Eye (tissue), 1 donor: Measurements from ENCODE around the gene CRMP1.
A peak's percentile ranks its signal among the peaks of the same experiment; 100 is the strongest.
"Not testable (repeated sequence)": the region's sequence is repeated elsewhere in the genome, so short reads cannot be mapped to it uniquely, and the experiment has no call there.

Source experiments
- DNase-seq: peaks from one replicate; pipeline ENCODE4 v3.0.0-alpha.2; 2015

Gene CRMP1

DNA sequence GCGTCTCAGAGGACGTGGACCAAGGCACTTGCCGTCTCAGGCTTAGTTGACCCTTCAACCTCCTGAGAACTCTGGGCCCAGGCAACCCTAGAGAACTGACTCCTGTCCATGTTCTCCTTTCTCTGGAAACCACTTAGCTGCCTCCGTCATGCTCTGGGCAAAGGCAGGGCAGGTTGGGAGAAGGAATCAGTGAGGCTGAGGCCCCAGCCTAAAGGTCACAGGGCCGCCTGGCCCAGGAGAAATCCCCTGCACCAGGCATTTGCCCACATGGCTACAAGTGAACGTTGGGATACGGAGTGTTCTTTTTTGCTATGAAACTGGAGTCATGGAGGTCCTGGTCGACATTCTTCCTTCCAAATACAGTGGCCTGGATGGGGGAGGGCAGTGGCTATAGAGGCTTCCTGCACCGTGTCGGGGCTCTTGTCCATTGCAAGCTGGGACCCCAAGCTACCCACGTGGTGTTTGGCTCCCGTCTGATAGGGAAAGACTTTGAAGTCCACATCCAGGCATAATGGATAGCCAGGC is 76.0 kb downstream of the CRMP1 start:
- DNase-seq: no peak

DNA sequence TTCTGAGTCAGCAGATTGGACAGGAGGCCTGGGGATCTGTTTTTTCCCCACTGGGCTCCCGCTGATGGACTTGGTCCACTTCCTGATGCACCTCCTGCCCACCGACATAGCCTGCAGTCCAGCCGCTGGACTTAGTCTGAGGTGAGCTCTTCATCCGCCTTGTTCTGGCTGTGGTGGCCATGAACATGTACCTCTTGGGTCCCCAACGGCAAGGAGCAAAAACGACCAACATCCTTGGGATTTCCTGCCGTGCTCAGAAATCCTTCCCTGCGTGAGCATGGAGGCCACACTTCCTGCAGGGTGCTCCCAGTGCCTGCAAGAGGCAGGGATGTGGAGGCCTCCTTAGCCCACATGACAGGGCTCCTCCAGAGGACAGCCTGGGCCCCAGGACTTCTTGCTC is 76.8 kb downstream of the CRMP1 start:
- no peak for DNase-seq

DNA sequence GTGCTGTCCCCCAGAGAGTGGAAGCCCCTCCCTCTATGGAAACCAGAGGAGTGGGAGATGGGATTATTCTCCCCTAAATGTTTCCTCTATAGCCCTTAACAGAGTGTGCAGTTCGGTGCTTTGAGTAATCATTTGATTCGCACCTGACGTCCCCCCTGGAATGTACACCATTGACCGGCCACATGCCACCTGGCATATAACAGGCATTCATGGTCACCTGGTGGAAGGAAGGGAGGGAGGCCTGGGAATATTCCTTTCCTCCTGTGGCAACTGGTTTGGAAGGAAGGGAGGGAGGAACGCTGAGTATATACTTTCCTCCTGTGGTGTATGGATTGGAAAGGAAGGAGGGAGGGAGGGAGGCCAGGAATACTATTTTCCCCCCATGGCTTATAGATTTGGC is 77.2 kb downstream of the CRMP1 start:
- no peak for DNase-seq

DNA sequence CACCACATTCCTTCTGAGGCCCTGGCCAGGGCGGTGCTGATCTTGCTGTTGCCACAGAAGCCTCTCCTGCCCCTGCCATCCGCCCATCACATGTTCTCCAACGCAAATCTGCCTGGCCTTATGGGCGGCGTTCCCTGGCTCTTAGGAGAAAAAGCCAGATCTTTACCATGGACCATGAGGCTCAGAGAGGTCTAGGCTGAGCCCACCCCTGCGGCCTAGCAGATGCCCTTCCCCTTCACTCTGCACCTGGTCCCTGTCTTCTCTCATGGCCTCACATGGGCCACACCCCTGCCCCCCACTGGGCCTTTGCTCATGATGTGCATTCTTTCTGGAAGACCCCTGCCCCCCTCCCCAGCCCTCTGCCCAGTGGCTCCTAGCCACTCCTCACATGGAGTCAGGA is 78.5 kb downstream of the CRMP1 start:
- DNase-seq: no peak

DNA sequence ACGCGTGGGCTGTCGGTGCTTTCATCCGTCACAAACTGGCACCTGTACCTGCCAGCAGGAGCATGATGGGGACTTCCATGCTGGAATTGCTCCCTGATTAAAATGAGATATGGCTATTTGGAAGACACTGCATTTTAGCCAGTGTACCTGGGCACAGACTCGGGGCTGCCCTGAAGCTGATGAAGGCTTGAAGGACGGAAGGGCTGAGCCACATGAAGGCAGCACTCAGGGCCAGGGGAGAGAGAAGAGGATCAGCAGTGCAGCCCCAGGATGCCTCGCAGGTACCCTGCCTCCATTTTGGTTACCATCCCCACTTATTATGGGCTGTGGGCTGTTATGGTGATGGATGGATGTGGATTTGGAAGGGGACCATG is 79.0 kb downstream of the CRMP1 start:
- no peak for DNase-seq

DNA sequence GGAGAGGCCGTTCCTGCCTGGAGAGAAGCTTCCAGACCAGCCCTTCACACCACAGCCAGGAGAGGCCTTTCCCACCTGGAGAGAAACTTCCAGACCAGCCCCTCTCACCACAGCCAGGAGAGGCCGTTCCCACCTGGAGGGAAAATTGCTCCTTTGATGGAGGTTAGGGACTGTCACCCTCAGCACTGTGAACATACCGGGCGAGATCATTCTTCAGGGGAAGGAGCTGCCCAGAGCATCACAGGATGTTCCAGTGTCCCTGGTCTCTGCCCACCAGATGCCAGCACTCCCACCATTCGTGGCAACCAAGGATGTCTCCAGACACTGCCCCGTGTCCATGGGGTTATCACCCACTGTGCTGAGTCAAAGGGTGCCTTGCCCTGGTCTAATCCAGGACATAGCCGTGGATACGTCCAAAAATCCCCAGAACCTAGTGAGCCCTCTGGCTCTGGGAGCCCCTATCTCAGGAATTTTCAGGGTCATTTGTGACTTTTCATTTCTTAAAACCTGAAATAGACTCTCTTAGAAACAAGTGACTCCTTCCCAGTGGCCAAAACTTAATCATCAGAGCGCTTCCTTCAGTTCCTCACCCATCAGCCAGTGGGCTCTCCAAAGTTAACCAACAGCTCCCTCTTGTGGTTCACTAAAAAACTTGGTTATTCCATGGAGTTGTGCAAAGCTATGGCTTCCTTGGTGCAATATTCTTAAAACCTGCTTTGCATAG is 80.2 kb downstream of the CRMP1 start:
- DNase-seq: peak; percentile 89

DNA sequence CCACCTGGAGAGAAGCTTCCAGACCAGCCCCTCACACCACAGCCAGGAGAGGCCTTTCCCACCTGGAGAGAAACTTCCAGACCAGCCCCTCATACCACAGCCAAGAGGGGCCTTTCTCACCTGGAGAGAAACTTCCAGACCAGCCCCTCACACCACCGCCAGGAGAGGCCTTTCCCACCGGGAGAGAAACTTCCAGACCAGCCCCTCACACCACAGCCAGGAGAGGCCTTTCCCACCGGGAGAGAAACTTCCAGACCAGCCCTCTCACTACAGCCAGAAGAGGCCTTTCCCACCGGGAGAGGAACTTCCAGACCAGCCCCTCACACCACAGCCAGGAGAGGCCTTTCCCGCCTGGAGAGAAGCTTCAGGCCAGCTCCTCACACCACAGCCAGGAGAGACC is 80.8 kb downstream of the CRMP1 start:
- DNase-seq: not testable (repeated sequence)

DNA sequence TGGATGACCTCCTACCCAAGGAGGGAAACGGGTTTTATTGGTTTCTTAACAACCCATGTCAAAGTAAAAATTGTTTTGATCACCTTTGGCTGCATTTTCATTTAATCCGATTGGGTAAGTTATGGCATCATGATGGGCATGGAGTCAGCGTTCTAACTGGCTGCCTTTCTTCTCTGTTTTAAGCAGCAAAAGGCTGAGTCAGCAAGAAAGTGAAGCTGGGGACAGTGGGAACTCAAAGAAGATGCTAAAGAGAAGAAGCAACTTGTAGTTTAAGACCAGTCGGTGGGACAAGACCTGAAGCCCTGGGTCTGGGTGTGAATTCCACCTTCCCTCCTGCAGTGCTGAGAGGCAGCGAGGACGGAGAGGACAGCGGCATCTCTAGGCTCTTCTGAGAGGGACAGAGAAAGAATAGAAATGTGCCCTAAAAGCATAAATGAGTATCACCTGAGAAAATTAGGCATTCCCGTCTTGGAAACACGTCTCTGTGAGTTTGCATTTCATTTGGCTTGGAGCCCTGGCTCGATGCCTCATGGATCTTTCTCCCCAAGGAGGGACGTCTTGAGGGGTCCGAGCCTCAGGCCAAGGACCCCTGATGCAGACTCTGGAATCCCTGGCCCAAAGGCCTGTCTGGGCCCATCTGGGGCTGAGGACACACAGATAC is 82.0 kb downstream of the CRMP1 start:
- no peak for DNase-seq

DNA sequence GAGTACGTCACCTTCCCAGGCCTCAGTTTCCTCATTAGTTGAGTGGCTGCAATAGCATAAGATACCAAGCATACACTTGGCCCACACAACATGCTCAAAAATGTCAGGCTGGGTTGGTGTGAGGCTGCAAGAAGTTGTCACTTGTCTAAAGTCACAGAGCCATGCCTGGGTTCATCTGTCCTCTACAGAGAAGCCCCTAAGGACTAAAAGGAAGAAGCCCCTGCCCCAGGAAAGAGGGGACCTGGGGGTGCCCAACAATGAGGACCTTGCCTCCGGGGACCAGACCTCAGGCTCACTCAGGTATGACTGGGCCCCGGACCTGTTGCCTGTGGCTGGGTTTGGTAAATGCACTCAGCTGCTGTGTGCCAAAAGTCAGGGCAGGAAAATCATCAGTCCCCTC is 82.7 kb downstream of the CRMP1 start:
- DNase-seq: no peak

DNA sequence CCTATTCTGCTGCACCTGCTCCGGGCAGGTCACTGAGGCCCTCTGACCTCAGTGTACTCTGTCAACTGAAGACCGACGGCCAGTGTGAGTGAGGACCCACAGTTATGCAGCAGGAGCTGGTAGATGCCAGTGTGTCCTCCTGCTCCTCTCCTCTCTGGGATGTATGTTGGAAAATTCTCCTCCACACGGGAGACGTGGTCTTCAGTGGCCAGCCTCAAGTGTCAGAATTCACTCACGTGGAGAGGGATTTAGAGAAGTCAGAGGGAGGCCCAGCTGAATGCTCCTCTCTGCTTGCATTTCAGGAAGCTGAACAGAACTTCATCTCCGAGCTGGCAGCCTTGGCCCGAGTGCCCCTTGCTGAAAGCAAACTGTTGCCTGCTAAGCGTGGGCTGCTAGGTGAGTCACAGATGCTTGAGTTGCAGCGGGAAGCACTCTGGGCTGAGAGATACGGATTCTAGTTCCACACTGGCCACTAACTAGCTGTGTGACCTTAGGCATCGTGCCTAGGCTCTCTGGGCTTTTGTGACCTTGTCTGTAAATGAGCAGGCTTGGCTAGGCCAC is 83.6 kb downstream of the CRMP1 start:
- DNase-seq: no peak

DNA sequence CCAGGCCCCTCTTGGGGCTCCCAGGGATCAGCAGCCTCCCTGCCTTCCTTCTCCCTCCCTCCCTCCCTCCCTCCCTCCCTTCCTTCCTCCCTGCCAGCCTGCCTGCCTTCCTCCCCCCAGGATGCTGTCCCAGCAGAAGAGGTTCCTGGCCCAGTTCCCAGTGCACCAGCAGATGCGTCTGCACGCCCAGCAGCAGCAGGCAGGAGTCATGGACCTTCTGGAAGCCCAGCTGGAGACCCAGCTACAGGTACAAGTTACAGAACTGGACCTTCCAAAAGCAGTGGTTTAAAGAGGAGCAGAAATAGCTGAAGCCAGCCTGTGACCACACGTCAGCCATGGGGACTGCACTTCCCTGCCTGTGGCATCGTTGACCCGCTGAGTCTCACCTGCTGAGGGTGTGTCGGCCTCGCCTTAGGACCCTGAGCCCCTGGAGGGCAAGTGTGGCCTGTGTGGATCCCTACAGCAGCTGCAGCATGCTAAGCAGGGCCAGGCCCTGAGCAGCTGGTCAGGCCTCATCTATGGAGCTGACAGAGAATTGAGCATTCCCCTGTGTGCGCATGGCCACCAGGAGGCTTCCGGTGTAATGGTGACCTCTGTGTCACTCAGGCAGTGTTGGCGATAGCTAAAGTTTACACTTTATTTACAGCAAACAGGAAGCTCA is 84.7 kb downstream of the CRMP1 start:
- no peak for DNase-seq

DNA sequence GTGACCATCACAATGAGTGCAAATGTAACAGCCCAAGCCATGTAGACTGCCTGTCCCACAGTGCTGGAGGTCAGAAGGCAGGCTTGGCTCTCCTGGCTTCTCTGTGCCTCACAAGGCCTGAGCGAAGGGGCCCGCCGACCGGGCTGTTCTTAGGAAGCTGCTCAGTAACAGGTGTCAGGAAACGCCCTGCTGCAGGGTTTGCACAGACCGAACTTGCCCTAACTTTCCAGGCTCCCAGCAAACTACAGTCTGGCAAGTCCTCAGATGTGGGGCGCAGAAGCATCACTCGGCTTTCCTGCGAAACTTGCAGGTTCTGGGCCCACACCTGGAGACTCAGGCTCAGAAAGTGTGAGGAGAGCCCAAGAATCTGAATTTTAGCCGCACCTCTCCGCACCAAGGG is 87.6 kb downstream of the CRMP1 start:
- no peak for DNase-seq

DNA sequence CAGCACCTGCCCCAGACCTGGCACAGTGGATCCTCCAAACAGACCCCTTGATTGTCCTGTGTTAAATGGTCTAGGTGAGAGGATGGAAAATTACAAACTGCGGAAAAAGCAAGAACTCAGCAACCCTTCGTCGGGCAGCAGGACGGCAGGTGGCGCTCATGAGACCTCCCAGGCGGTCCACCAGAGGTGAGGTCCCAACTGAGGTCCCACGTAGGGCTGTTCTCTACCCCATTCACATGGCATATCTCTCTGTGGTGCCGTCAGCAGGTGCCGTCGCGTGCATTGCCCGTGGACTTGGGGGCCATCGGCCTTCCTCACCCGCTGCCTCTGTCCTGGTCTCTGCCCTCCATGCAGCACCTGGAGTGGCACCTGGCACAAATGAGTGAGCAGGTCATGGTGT is 88.2 kb downstream of the CRMP1 start:
- DNase-seq: no peak

DNA sequence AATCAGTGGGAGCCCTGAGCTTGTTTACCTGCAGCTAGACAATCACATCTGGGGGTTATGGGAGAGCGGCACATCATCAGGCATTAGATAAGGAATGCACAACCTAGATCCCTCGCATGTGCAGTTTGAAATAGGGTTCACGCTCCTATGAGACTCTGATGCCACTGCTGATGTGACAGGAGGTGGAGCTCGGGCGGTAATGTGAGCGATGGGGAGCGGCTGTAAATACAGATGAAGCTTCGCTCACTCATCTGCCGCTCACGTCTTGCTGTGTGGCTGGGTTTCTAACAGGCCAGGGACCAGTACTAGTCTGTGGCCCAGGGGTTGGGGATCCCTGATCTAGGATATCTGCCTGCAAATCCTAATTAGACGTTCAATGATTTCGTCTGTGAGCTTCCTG is 90.3 kb downstream of the CRMP1 start:
- no peak for DNase-seq

DNA sequence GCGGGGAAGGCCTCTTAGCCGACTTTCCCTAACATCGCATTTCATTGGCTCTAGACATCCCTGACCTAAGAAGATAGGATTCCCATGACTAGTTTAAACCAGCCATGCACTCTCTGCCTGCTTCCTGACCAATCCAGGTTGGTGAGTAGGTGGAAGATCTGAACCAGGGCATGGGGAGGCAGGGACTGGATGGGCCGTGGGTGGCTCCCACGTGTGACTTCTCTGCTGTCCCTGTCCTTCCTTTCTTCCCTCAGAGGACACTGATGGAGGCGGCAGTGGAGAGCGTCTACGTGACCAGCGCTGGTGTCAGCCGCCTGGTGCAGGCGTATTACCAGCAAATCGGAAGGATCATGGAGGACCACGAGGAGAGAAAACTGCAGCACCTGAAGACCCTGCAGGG is 91.2 kb downstream of the CRMP1 start:
- no peak for DNase-seq

DNA sequence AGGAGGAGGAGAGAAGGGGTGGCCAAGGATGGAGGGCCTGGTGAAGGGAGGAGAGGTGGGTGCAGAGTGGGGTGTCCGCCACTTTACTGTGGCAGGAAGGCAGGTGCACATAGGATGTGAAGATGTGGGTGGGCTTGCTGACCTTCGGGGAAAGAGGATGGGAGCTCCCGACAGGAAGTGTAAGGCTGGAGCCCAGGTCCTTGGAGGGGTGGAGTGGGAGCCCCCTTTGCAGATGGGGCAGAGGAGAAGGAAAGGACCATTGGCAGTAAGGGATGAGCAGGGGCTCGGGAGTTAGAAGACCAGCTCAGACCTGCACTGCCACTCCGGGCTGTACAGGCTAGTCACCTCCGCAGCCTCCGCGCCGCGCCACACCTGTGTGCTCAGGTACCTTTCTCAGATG is 92.4 kb downstream of the CRMP1 start:
- DNase-seq: no peak

DNA sequence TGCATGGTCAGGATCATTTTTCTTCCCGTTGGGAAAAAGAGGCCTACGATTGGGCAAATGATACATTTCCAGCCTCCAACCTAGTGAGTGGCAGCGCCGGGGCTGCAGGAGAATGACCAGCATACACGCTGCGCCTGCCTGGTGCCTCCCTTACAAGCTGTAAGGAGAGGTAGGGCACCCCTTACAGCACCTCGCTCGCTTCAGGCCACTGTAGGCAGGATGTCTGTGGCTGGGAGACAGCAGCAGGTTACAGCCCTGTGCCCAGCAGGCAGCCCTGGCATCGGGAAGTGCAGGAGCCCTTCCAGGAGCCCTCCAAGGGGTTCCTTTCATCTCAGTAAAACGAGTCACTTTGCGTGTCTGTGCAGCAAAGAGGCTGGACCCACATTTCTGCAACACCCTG is 93.5 kb downstream of the CRMP1 start:
- DNase-seq: no peak

DNA sequence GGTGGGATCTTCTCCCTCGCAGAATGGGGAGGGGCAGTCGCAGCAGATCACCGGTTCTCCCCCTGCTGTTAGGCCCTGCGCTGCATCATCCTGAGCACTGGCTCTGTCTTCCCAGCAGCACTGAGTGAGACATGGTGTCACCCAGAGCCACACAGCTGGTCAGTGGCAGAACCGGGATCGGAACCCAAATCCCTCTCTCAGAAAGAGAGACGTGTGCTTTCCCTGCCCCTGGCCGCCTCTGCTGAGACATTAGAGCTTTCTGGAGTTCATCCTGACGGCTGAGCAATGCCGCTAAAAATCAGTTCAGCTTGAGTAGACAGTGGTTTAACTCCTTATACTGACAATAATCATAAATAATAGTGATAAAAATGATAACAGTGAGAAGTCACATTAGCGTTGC is 93.9 kb downstream of the CRMP1 start:
- DNase-seq: no peak

DNA sequence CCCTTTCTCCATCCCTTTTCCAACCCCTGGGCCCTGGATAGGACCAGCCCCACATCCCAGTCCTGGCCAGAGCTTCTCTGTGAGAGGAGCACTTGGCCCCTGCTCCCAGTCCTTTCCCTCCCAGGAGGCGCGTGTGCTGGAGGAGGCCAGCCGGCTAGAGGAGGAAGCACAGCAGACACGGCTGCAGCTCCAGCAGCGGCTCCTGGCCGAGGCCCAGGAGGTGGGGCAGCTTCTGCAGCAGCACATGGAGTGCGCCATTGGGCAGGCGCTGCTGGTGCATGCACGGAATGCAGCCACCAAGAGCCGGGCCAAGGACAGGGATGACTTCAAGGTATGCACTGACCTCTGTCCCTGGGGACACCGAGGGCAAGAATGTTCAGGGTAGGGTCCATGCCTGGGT is 94.4 kb downstream of the CRMP1 start:
- no peak for DNase-seq

DNA sequence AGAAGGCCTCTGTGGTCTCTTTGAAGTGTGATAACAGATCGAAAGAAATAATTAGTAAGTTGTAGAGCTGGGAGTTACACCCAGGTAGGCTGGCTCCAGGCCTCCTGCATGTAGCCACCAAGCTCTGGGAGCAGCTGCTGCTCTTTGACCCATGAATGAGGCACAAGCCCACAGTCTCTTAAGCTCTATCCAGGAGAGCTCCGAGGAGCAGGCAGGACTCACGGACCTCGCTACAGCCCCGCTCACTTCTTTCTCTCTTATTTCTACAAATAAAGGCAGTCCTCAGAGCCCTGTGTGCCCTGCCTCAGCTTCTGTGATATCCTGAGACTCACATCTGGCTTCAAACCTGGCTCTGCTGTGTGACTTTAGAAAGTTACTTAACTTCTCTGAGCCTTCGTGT is 95.0 kb downstream of the CRMP1 start:
- DNase-seq: no peak

DNA sequence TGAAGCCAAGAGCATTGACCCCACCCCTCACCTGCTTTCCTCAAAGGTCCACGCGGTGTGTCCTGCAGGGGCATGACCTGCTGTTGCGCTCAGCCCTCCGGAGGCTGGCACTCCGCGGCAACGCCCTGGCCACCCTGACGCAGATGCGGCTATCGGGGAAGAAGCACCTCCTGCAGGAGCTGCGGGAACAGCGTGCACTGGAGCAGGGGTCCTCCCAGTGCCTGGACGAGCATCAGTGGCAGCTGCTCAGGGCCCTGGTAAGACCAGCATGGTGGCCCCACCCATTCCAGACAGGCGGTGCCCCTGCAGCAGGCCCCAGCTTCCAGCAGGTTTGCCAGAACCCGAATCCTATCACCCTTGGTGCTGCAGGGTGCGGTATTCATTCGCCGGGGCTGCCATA is 95.9 kb downstream of the CRMP1 start:
- DNase-seq: no peak

DNA sequence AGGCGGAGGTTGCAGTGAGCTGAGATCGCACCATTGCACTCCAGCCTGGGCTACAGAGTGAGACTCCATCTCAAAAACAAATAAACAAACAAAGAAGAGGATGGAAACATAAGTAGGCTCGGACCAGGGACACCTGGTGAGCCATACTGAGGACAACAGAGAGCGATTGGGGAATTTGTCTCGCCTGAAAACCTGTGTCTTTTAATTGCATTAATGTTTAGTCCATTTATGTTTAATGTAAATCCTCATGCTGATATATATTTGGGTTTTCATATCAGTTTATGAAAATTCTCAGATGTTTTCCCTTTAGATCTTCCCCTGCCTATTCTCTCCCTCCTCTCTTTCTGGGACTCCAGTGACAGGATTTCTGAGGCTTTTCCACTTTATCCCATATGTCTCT is 97.3 kb downstream of the CRMP1 start:
- DNase-seq: no peak

DNA sequence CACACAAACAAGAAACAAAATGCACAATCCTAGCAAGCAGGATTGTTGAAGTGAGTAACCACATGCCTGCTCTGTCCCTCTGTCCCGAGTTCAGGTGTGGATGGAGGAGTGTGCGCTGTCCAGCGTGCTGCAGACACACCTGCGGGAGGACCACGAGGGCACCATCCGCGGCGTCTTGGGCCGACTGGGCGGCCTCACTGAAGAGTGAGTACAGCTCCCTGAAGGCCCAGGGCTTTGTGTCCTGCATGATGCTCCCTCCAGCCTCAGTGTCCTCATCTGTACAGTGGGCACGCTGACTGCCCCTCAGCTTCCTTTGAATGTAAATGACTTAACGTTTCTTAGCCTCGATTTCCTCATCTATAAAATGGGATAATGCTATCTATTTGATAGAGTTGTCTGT is 99.4 kb downstream of the CRMP1 start:
- DNase-seq: no peak

DNA sequence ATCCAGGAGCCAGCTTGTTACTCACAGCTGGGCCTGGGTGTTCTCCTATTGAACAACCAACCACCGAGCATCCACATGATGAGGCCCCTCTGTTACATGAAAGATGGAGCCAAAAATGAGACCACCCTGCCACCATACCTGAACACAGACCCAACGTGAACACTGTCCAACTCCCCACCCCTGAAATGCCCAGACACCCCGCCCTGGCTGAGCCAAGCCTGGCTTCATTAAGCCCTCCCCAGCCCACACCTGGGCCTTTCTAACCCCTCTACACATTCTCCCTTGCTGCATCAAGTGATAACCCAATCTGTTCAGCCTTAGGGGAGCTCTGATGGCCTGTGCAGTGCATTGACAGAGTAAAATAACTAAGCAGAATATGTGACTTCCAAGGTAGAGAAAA is 101.2 kb downstream of the CRMP1 start:
- DNase-seq: no peak
